ENCODE results near the gene CYP46A1. TPM values are rescaled to one million over a fixed set of nuclear protein-coding genes. Genes with fewer than 3 reads are reported as not detected.

Gene CYP46A1
- total RNA-seq, 2 donors from 2014 or later = 0.11 TPM; not detected in 1

GRCh38 chr14:99673305-99674063 lies 10.6 kb upstream of the CYP46A1 start:
- Mint-ChIP-seq H3K4me3 (no peak overlapping the region), H3K4me1 (ENCODE audit: low read depth in 2 of 2) (peaks cover 4 to 7% of the 10 kb centered on the region in 2 donors), H3K36me3 (no peaks in the 10 kb centered on the region), H3K9me3 (no peaks in the 10 kb centered on the region), H3K27ac (no peak overlapping the region), H3K27me3 (peaks cover 0 to 14% of the 10 kb centered on the region in 2 donors)
- no peak for DNase-seq (ENCODE audit: low spot score)
- no peak for ATAC-seq

- Mint-ChIP-seq H3K36me3 (no peaks in the 10 kb centered on the region), H3K4me1 (ENCODE audit: low read depth in 2 of 2) (peaks cover 4 to 7% of the 10 kb centered on the region in 2 donors), H3K9me3 (no peaks in the 10 kb centered on the region), H3K4me3 (no peak overlapping the region), H3K27ac (no peak overlapping the region), H3K27me3 (peaks cover 0 to 10% of the 10 kb centered on the region in 2 donors)
- no peak for ATAC-seq
- DNase-seq (ENCODE audit: low spot score) = no peak
Measured at GRCh38 chr14:99674064-99674650, 9.9 kb upstream of the CYP46A1 start.

GRCh38 chr14:99674776-99675381 lies 9.2 kb upstream of the CYP46A1 start:
- Mint-ChIP-seq H3K36me3 (no peaks in the 10 kb centered on the region), H3K4me1 (ENCODE audit: low read depth in 2 of 2) (peaks cover 4 to 7% of the 10 kb centered on the region in 2 donors), H3K9me3 (no peaks in the 10 kb centered on the region), H3K4me3 (no peak overlapping the region), H3K27ac (no peak overlapping the region), H3K27me3 (peaks cover 0 to 10% of the 10 kb centered on the region in 2 donors)
- ATAC-seq (no peak), DNase-seq (ENCODE audit: low spot score) (no peak)

GRCh38 chr14:99675382-99675835 lies 8.7 kb upstream of the CYP46A1 start:
- no peak overlapping the region for H3K4me3 Mint-ChIP-seq
- no peaks in the 10 kb centered on the region for H3K9me3 Mint-ChIP-seq
- no peak overlapping the region for H3K27ac Mint-ChIP-seq
- H3K36me3 Mint-ChIP-seq = no peaks in the 10 kb centered on the region
- peaks cover 0 to 8% of the 10 kb centered on the region in 2 donors for H3K27me3 Mint-ChIP-seq
- peaks cover 4 to 7% of the 10 kb centered on the region in 2 donors for H3K4me1 Mint-ChIP-seq (ENCODE audit: low read depth in 2 of 2)
- DNase-seq (ENCODE audit: low spot score) (no peak), ATAC-seq (no peak)

GRCh38 chr14:99675951-99676350 lies 8.1 kb upstream of the CYP46A1 start:
- ATAC-seq (no peak), DNase-seq (ENCODE audit: low spot score) (no peak)
- H3K27ac Mint-ChIP-seq = no peak overlapping the region
- peaks cover 4 to 7% of the 10 kb centered on the region in 2 donors for H3K4me1 Mint-ChIP-seq (ENCODE audit: low read depth in 2 of 2)
- H3K4me3 Mint-ChIP-seq = no peak overlapping the region
- no peaks in the 10 kb centered on the region for H3K9me3 Mint-ChIP-seq
- no peaks in the 10 kb centered on the region for H3K36me3 Mint-ChIP-seq
- peaks cover 0 to 6% of the 10 kb centered on the region in 2 donors for H3K27me3 Mint-ChIP-seq

GRCh38 chr14:99676657-99677056 lies 7.4 kb upstream of the CYP46A1 start:
- H3K36me3 Mint-ChIP-seq = no peaks in the 10 kb centered on the region
- H3K27me3 Mint-ChIP-seq = peaks cover 0 to 4% of the 10 kb centered on the region in 2 donors
- DNase-seq (ENCODE audit: low spot score) = no peak
- H3K9me3 Mint-ChIP-seq = no peaks in the 10 kb centered on the region
- H3K4me3 Mint-ChIP-seq = no peak overlapping the region
- peaks cover 4 to 7% of the 10 kb centered on the region in 2 donors for H3K4me1 Mint-ChIP-seq (ENCODE audit: low read depth in 2 of 2)
- ATAC-seq = peak in 1 of 2 donors; percentile 61
- no peak overlapping the region for H3K27ac Mint-ChIP-seq

GRCh38 chr14:99677231-99678140 lies 6.6 kb upstream of the CYP46A1 start:
- Mint-ChIP-seq H3K4me3 (no peak overlapping the region), H3K36me3 (no peaks in the 10 kb centered on the region), H3K27ac (no peak overlapping the region), H3K9me3 (no peaks in the 10 kb centered on the region), H3K4me1 (ENCODE audit: low read depth in 2 of 2) (peaks cover 2 to 4% of the 10 kb centered on the region in 2 donors), H3K27me3 (peaks cover 0 to 1% of the 10 kb centered on the region in 2 donors)
- ATAC-seq (no peak), DNase-seq (ENCODE audit: low spot score) (no peak)

- no peaks in the 10 kb centered on the region for H3K9me3 Mint-ChIP-seq
- no peak for ATAC-seq
- no peaks in the 10 kb centered on the region for H3K36me3 Mint-ChIP-seq
- peaks cover 0 to 3% of the 10 kb centered on the region in 2 donors for H3K4me1 Mint-ChIP-seq (ENCODE audit: low read depth in 2 of 2)
- no peak overlapping the region for H3K27ac Mint-ChIP-seq
- no peaks in the 10 kb centered on the region for H3K27me3 Mint-ChIP-seq
- DNase-seq (ENCODE audit: low spot score) = no peak
- no peak overlapping the region for H3K4me3 Mint-ChIP-seq
Measured at GRCh38 chr14:99678198-99678597, 5.9 kb upstream of the CYP46A1 start.

- no peaks in the 10 kb centered on the region for H3K27me3 Mint-ChIP-seq
- peaks cover 0 to 3% of the 10 kb centered on the region in 2 donors for H3K4me1 Mint-ChIP-seq (ENCODE audit: low read depth in 2 of 2)
- no peak overlapping the region for H3K27ac Mint-ChIP-seq
- ATAC-seq = no peak
- H3K9me3 Mint-ChIP-seq = no peaks in the 10 kb centered on the region
- DNase-seq (ENCODE audit: low spot score) = no peak
- no peaks in the 10 kb centered on the region for H3K36me3 Mint-ChIP-seq
- no peak overlapping the region for H3K4me3 Mint-ChIP-seq
Measured at GRCh38 chr14:99679111-99679510, 5.0 kb upstream of the CYP46A1 start.

- Mint-ChIP-seq H3K27ac (no peak overlapping the region), H3K4me1 (ENCODE audit: low read depth in 2 of 2) (peaks cover 0 to 3% of the 10 kb centered on the region in 2 donors), H3K4me3 (no peak overlapping the region), H3K9me3 (no peaks in the 10 kb centered on the region), H3K27me3 (no peaks in the 10 kb centered on the region), H3K36me3 (no peaks in the 10 kb centered on the region)
- ATAC-seq (no peak), DNase-seq (ENCODE audit: low spot score) (no peak)
Measured at GRCh38 chr14:99679543-99679942, 4.6 kb upstream of the CYP46A1 start.

GRCh38 chr14:99679996-99680395 lies 4.1 kb upstream of the CYP46A1 start:
- no peaks in the 10 kb centered on the region for H3K9me3 Mint-ChIP-seq
- H3K4me3 Mint-ChIP-seq = no peak overlapping the region
- no peak for DNase-seq (ENCODE audit: low spot score)
- H3K27me3 Mint-ChIP-seq = peaks cover 0 to under 1% of the 10 kb centered on the region in 2 donors
- H3K27ac Mint-ChIP-seq = no peak overlapping the region
- peaks cover 0 to 3% of the 10 kb centered on the region in 2 donors for H3K4me1 Mint-ChIP-seq (ENCODE audit: low read depth in 2 of 2)
- H3K36me3 Mint-ChIP-seq = no peaks in the 10 kb centered on the region
- ATAC-seq = no peak

GRCh38 chr14:99681101-99681831 lies 2.8 kb upstream of the CYP46A1 start:
- H3K4me3 Mint-ChIP-seq = no peak overlapping the region
- no peak overlapping the region for H3K27ac Mint-ChIP-seq
- DNase-seq (ENCODE audit: low spot score) = no peak
- no peaks in the 10 kb centered on the region for H3K9me3 Mint-ChIP-seq
- peaks cover 9 to 13% of the 10 kb centered on the region in 2 donors for H3K27me3 Mint-ChIP-seq
- H3K36me3 Mint-ChIP-seq = no peaks in the 10 kb centered on the region
- peaks cover 0 to 3% of the 10 kb centered on the region in 2 donors for H3K4me1 Mint-ChIP-seq (ENCODE audit: low read depth in 2 of 2)
- ATAC-seq = no peak

GRCh38 chr14:99681832-99682148 lies 2.3 kb upstream of the CYP46A1 start:
- Mint-ChIP-seq H3K9me3 (no peaks in the 10 kb centered on the region), H3K27ac (no peak overlapping the region), H3K4me3 (no peak overlapping the region), H3K27me3 (peaks cover 13 to 18% of the 10 kb centered on the region in 2 donors), H3K36me3 (no peaks in the 10 kb centered on the region), H3K4me1 (ENCODE audit: low read depth in 2 of 2) (peaks cover 0 to 3% of the 10 kb centered on the region in 2 donors)
- DNase-seq (ENCODE audit: low spot score) (no peak), ATAC-seq (no peak)

Measured in natural killer cell treated with Interleukin-12 subunit alpha and Interleukin-12 subunit beta and Interleukin-15 and Interleukin-18, amount 100 ng/mL, for 72 hours (primary cell).